Aorta (tissue), 5 donors: Measurements from ENCODE around the gene SLC4A11. TPM values are rescaled to one million over a fixed set of nuclear protein-coding genes. Genes with fewer than 3 reads are reported as not detected.
"Not testable (repeated sequence)": the region's sequence is repeated elsewhere in the genome, so short reads cannot be mapped to it uniquely, and the experiment has no call there.

Experiments
- ATAC-seq: fragments of 200-7000 bp; cut with Tn5 transposase; one replicate; pipeline ENCODE4 v1.9.1; 2022; ENCODE audit warnings: moderate library complexity; ENCODE audit not compliant: low FRiP score
- DNase-seq, 2 donors: peaks; one replicate each; pipeline ENCODE4 v3.0.0-alpha.2; 2020
- H3K27ac ChIP-seq, 2 donors: one replicate each; pipeline ENCODE4 v1.5.1; 2013; ENCODE audit warnings: low read length in 2 of 2, mild to moderate bottlenecking in 2 of 2, moderate library complexity in 2 of 2, control low read depth in 1 of 2, inconsistent platforms in 1 of 2, low read depth in 1 of 2
- H3K27me3 ChIP-seq, 2 donors: one replicate each; pipeline ENCODE4 v1.6.1; 2013; ENCODE audit warnings: control low read depth in 1 of 2, low read length in 1 of 2, mild to moderate bottlenecking in 1 of 2, moderate library complexity in 1 of 2; ENCODE audit not compliant: insufficient read depth in 2 of 2, control insufficient read depth in 1 of 2
- H3K36me3 ChIP-seq, 2 donors: one replicate each; pipeline ENCODE4 v1.6.1; 2013; ENCODE audit warnings: control low read depth in 1 of 2, low read length in 1 of 2, mild to moderate bottlenecking in 1 of 2; ENCODE audit not compliant: insufficient read depth in 2 of 2, control insufficient read depth in 1 of 2
- H3K4me1 ChIP-seq, 2 donors: one replicate each; pipeline ENCODE4 v1.6.1; 2013; ENCODE audit warnings: low read length in 2 of 2, control low read depth in 1 of 2, mild to moderate bottlenecking in 1 of 2, moderate library complexity in 1 of 2; ENCODE audit not compliant: insufficient read depth in 2 of 2, control insufficient read depth in 1 of 2
- H3K4me3 ChIP-seq, 2 donors: one replicate each; pipeline ENCODE4 v1.5.1; 2013; ENCODE audit warnings: low read length in 2 of 2, control low read depth in 1 of 2, mild to moderate bottlenecking in 1 of 2
- H3K9me3 ChIP-seq: one replicate; pipeline ENCODE4 v1.6.1; 2013; ENCODE audit warnings: mild to moderate bottlenecking, low read length; ENCODE audit not compliant: control insufficient read depth
- WGBS, 2 donors: extraction: QIAGEN DNeasy Blood & Tissue Kit; methylation state at CpG; one replicate each; pipeline ENCODE4 v1.1.7; 2013; 5-methylcytosine and 5-hydroxymethylcytosine counted together
- intact Hi-C, 2 donors: fragments of 100-400 bp; cut with DNase I; formaldehyde crosslinking; loops; one replicate each; pipeline versions ENCODE4 v1.14.2 to v1.15.0; 2022
- polyA plus RNA-seq, 2 donors: library from polyadenylated mRNA; stranded (reverse); fragments of 200-250 nt; gene quantifications; one replicate each; pipeline ENCODE4 v1.2.3, GENCODE V29; 2013
- total RNA-seq, 2 donors: library from RNA; stranded (reverse); fragmentation: NEBNext Ultra II Directional; extraction: Animal tissue kit (Norgen Biotek cat#: 25700); gene quantifications; one replicate each; pipeline ENCODE4 v1.2.1, GENCODE V29; 2021
- donor health status: healthy with polysubstance abuse.
- donor health status: Bipolar disorder and iron deficiency.
- donor health status: DM: no; HTN: no; CAD: no.
- donor health status: DM: no; HTN: no; CAD: no.
- donor health status: DM: yes; HTN: yes; CAD: no.

Gene SLC4A11
- total and polyA plus RNA-seq, 4 donors, result 0.23 to 0.63 (median 0.29) TPM; not detected in 1

DNA sequence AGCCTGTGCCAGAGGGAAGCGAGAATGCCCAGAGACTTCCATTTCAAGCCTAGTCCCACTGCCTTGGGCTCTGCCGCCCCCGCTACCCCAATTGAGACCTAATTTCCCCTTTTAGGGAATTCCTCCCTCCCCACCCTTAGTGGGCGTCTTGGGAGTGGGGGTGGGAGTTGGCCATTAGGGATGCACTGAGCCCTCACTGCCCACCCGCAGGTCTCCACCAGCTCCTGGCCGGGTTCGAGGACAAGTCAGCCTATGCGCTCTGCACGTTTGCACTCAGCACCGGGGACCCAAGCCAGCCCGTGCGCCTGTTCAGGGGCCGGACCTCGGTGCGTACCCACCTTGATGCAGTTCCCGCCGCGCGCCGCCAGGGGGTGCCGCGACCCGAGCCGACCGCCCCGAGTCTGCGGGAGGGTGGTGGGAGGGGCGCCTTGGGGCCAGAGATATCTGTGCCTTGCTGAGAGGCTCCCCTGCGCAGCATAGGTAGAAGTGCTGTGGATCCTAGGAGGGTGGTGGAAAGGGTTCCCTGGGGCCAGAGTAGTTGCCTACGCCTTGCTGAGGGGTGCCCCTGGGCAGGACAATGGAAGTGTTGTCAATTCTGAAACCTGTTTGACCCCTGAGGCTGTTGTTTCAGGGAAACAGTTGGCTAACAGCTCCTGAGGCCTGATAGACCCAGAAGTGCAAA is 20.5 kb downstream of the SLC4A11 start:
- WGBS, 2 donors, result 21 to 24% methylated on average over 27 to 30 of the region's 30 CpGs
- DNase-seq (peak; percentile 66 to 89), ATAC-seq (peak; percentile 81)
- no peaks in the 10 kb centered on the region for H3K9me3 ChIP-seq
- no peaks in the 10 kb centered on the region for H3K36me3 ChIP-seq
- intact Hi-C loops, result no loop called here
- H3K27ac ChIP-seq, result no peak overlapping the region
- no peak overlapping the region for H3K4me3 ChIP-seq
- no peaks in the 10 kb centered on the region for H3K27me3 ChIP-seq
- no peaks in the 10 kb centered on the region for H3K4me1 ChIP-seq

DNA sequence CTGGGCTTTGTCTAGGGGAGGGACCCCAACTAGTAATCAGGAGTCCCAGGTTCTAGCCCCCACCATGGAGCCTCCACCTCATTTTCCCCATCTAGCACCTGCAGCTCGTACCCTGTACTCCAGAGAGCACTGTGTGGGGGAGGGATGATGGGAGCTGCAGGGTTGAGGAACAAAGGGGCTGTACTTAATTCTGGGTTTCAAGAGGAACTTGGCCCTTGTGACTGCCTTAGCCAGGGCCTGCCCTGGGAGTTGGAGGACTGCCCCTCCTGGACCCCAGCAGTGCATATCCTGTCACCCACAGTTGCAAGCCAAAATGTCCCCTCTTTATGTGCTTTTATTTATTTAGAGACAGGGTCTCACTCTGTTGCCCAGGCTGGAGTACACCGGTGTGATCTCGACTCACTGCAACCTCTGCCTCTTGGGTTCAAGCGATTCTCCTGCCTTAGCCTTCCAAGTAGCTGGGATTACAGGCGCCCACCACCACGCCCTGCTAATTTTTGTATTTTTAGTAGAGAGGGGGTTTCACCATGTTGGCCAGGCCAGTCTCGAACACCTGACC is 23.6 kb downstream of the SLC4A11 start:
- ATAC-seq, intact Hi-C loops, H3K9me3 ChIP-seq, H3K4me3 ChIP-seq, H3K36me3 ChIP-seq, H3K27me3 ChIP-seq, DNase-seq, H3K4me1 ChIP-seq, H3K27ac ChIP-seq: not testable (repeated sequence)
- WGBS, 2 donors, result 89 to 90% methylated on average over 7 of the region's 7 CpGs

DNA sequence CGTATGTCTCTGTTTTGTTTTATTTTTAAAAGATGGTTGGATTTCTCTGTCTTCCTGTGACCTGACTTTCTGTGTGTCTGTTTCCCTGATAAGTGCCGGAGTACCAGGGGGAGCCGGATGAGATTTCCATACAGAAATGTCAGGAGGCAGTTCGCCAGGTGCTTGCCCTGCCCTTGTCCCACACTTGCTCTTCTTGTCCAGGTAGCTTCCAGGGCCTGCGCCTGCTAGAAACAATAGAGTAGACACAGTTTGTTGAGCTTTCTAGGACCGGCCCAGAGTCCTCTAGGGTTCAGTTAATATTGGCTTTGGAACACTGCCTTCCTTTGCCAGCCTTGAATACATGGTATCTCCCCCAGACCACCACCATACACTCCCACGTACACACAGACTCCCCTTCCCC is 25.8 kb downstream of the SLC4A11 start:
- H3K27ac ChIP-seq, result no peak overlapping the region
- no peaks in the 10 kb centered on the region for H3K9me3 ChIP-seq
- H3K4me3 ChIP-seq, result no peak overlapping the region
- DNase-seq (no peak), ATAC-seq (no peak)
- intact Hi-C loops, result no loop called here
- H3K36me3 ChIP-seq, result peaks cover 0 to 2% of the 10 kb centered on the region in 2 donors
- 89 to 93% methylated on average over 7 of the region's 7 CpGs for WGBS, 2 donors
- no peaks in the 10 kb centered on the region for H3K4me1 ChIP-seq
- H3K27me3 ChIP-seq, result no peaks in the 10 kb centered on the region

DNA sequence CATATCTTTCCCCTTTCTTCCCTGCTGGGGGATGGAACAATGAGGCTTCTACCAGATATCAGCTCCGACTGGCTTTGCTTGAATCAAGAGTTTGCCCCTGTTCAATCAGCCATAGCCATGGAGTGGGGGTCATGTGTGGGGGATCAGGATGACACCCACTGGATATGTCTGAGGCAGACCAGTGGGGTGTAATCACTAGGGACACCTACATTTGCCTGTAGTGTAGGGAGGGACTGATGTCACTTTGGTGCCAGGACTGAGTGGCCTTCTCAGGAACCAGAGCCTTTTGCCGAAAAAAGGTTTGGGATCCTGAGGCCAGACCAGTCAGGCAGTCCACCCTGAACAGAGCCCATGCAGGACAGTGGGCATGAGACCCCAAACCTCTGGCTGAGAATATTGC is 28.6 kb downstream of the SLC4A11 start:
- Histone ChIP-seq H3K9me3 (no peaks in the 10 kb centered on the region), H3K36me3 (peaks cover 0 to 2% of the 10 kb centered on the region in 2 donors), H3K4me1 (no peaks in the 10 kb centered on the region), H3K27ac (no peak overlapping the region), H3K4me3 (no peak overlapping the region), H3K27me3 (no peaks in the 10 kb centered on the region)
- DNase-seq (no peak), ATAC-seq (no peak)
- WGBS, 2 donors, result 72 to 79% methylated on average over 2 of the region's 2 CpGs
- intact Hi-C loops, result no loop called here

DNA sequence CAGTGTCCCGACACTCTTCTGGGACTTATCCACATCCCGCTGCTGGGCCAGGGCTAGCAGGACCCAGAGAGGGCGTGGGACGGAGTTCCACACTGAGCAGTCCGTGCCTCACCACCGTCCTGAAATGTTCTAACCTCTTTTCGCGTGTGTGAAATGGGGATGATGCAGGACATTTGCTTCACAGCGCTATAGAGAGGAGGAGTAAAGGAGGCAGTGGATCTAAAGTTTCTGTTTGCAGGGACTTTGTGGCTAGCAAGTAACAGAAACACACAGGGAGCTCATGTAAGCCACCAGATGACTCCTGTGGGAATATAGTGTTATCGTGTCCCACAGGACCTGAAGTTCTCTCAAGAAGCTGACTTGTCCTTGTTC is 29.1 kb downstream of the SLC4A11 start:
- Histone ChIP-seq H3K4me1 (no peaks in the 10 kb centered on the region), H3K4me3 (peak overlapping the region; percentile 52 to 59), H3K27ac (no peak overlapping the region), H3K27me3 (no peaks in the 10 kb centered on the region), H3K9me3 (no peaks in the 10 kb centered on the region), H3K36me3 (peaks cover 0 to 2% of the 10 kb centered on the region in 2 donors)
- peak; percentile 72 for ATAC-seq
- intact Hi-C loops, result loop anchor here in 1 of 2 donors (10.0 kb wide), 1 partner anchor 165 kb away; the partner anchor contains the start of genes GNRH2 and MRPS26
- no peak for DNase-seq
- 0 to 1% methylated on average over 10 of the region's 10 CpGs for WGBS, 2 donors

DNA sequence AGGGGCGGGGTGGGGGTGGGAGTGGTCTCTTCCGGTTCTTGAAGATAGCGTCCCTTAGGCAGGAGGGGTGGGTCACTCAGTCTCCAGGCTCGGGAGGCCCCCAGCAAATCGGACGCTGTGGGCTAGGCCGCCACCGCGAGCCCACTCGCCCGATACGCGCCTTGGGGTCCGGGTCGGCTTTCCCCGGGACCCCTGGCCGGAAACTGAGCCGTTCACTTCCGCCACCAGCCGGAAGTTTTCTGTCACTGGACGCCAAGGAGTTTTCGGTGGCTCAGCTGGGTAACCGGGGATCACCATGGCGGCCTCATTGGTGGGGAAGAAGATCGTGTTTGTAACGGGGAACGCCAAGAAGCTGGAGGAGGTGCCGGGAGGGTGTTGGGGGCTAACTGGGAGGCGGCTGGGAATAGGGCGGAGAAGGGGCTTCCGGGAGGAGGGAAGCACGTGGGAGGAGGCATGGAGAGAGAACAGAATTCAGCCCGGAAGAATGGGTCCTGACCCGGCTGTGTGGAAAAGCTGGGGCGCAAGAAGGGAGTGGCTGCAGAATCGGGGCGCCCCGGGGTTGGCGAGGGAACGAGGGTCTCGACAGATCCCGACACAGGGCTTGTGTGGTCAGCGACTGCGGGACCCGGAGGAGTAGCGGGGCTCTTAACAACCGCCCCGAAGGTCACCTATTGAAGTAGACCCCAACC is 29.6 kb downstream of the SLC4A11 start, which contains the start of gene ITPA:
ITPA (plus strand) TSS at position 242 of the 689 bp plus-strand sequence; CDS start at position 296, 54 bp downstream.
- Histone ChIP-seq H3K4me3 (peak within 1 kb of the TSS; percentile 52 to 59), H3K9me3 (no peaks in the 10 kb centered on the region), H3K4me1 (no peaks in the 10 kb centered on the region), H3K27me3 (no peaks in the 10 kb centered on the region), H3K36me3 (peaks cover 0 to 2% of the 10 kb centered on the region in 2 donors), H3K27ac (peak within 1 kb of the TSS in 1 of 2 donors; percentile 11)
- DNase-seq (peak; percentile 65 to 83), ATAC-seq (peak; percentile 72)
- WGBS, 2 donors, result 0% methylated on average over 45 to 48 of the region's 48 CpGs
- intact Hi-C loops, result loop anchor here in 1 of 2 donors (10.0 kb wide), 1 partner anchor 165 kb away; the partner anchor contains the start of genes GNRH2 and MRPS26

DNA sequence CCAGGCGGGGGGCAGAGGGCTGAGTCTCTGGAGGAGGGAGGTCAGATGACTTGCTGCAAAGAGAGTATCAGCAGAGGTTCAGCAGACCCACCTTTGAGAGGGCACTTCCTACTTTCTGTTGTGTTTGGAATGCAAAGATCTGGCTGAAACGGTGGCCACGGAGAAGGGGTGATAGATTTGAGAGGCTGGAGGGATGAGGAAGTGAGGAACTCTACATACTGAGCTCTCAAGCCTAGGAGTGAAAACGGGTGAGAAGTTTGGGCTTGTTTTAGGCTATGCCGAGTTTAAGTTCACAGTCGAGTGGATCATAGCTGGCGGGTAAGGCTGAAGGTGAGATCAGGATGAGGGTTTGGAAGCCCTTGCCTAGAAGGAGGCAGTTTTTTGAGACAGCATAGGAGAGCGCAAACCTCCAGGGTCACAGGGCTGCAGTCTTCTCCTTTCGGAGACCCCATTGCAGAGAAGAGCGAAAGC is 30.2 kb downstream of the SLC4A11 start:
- ATAC-seq (no peak), DNase-seq (no peak)
- peak overlapping the region; percentile 52 to 59 for H3K4me3 ChIP-seq
- no peaks in the 10 kb centered on the region for H3K9me3 ChIP-seq
- intact Hi-C loops, result loop anchor here in 1 of 2 donors (10.0 kb wide), 1 partner anchor 164 kb away; the partner anchor contains the start of genes GNRH2 and MRPS26
- peaks cover 0 to 2% of the 10 kb centered on the region in 2 donors for H3K36me3 ChIP-seq
- H3K27me3 ChIP-seq, result no peaks in the 10 kb centered on the region
- 2% methylated on average over 8 to 10 of the region's 10 CpGs for WGBS, 2 donors
- peak overlapping the region in 1 of 2 donors; percentile 11 for H3K27ac ChIP-seq
- H3K4me1 ChIP-seq, result no peaks in the 10 kb centered on the region

DNA sequence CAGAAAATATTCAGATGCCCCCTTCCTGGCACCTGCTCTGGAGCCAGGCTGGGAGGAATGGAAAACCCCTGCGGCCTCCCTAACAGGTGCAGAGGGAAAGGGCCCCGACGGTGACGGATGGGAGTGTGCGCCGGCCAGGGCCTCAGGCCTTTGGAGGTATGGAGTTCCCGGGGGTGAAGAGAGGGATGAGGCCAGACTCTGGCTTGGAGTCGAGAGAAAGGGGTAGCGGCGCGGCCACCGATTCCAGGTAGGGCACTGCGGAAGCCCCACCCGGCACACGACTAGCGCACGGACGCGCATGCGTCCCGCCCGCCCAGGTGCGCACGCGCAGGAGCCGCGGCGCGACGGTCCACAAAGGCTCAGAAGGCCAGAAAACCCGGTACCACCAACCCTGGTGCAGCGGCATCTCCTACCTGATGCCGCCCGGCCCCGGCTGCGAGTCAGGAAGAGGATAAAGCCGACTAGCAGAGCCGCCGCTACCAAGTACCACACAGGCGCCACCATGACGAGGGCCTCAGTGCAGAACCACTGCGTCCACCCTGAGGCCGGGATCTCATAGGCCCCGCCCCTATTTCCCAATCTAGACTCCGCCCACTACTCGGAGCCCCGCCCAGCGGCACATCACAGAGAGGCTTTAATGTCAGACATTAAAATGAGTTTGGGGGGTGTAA is 34.7 kb downstream of the SLC4A11 start, which contains the start of gene DDRGK1:
DDRGK1 (minus strand) TSS at position 559 of the 671 bp plus-strand sequence; CDS start at position 504, 55 bp downstream.
- no peaks in the 10 kb centered on the region for H3K9me3 ChIP-seq
- DNase-seq, result peak; percentile 90 to 96
- no peaks in the 10 kb centered on the region for H3K4me1 ChIP-seq
- peaks cover 0 to 4% of the 10 kb centered on the region in 2 donors for H3K36me3 ChIP-seq
- no peaks in the 10 kb centered on the region for H3K27me3 ChIP-seq
- peak within 1 kb of the TSS in 1 of 2 donors; percentile 77 for H3K27ac ChIP-seq
- 0% methylated on average over 48 of the region's 48 CpGs for WGBS, 2 donors
- H3K4me3 ChIP-seq, result peak within 1 kb of the TSS; percentile 59 to 75
- intact Hi-C loops, result loop anchor here in 1 of 2 donors (10.0 kb wide), 1 partner anchor 159 kb away; the partner anchor contains the start of genes GNRH2 and MRPS26
- ATAC-seq, result peak; percentile 95
